HG02970 (cell line): ENCODE measurements around the gene RAB6A.
"Not testable (repeated sequence)": the region's sequence is repeated elsewhere in the genome, so short reads cannot be mapped to it uniquely, and the experiment has no call there.

Experiments used
- ATAC-seq: cut with Tn5 transposase; IDR thresholded peaks from one replicate; pipeline ENCODE4 v1.9.1; 2021; ENCODE audit warnings: mild to moderate bottlenecking, moderate library complexity, moderate number of reproducible peaks; ENCODE audit not compliant: unreplicated experiment, low FRiP score

RAB6A gene

DNA sequence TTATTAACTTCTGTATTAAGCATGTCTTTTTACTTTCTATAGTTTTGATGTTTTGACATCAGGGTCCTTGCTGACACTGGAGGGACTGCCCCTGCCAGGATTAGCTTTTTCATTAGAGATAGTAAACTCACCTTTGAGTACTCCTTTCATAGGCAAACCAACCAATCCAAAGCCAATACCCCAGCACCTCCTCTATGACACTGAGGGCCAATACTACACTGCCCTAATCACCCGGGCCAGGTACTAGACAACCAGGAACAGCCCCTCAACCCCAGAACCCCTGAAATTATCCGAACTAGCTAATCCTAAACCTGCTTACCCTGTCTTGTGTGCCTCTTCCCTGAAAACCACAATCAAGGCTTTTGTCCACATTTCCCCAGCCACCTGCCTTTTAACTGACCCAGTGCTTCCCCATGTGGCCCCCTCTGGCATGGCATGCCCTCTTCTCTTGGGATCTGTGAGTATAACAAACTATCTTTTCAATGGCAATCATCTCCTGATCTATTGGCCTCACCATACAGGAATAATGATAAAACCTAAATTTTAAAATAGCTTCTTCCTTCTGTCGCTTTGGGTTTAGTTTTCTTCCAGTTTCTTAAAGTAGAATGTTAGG is 31.2 kb downstream of the RAB6A start:
- ATAC-seq, result no peak

DNA sequence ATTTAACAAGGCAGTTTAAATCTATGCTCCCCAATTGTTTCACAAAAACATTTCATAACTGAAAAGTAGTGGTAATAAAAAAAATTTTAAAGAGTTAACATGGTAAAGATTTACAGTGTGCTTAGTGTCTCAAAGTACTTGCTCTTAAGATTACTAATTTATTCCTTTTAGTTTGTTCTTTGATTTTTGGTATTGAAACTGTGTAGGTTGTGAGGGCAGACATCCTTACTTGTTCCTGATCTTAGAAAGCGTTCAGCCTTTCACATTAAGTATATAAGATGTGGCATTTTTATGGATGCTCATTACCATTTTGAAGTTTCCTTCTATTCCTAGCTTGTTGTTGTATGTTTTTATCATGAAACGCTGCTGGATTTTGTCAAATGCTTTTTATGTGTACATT is 32.9 kb downstream of the RAB6A start:
- ATAC-seq, result no peak

DNA sequence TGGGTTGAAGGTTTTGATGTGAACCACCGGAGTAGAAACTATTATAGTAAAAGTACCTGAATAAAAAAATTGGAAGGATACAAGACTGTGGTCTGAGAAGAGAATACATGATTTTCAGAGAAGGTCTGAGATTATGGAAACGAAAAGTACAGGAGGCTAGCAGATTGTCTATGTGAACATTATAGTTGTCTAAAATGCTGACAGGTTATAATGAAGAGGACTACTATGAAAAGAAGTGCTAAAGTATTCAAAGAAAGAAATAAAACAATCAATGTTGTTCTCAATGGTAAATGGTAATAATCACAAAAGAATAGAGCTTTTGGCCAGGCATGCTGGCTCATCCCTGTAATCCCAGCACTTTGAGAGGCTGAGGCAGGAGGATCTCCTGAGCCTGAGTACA is 34.0 kb downstream of the RAB6A start:
- no peak for ATAC-seq

DNA sequence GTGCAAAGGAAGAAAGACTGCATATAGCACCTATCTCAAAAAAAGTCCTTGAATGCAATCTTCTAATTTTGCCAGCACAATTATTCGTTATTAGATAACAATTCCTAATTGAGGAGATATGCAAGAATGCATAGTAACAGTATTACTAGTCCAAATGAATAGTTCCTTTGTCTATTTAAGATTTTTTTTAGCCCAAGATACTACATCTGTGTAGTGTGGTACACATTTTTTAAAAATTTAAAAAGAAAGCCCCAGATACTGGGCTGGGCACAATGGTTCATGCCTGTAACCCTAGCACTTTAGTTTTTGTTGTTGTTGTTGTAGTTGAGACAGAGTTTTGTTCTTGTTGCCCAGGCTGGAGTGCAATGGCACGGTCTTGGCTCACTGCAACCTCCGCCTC is 43.7 kb downstream of the RAB6A start:
- no peak for ATAC-seq

DNA sequence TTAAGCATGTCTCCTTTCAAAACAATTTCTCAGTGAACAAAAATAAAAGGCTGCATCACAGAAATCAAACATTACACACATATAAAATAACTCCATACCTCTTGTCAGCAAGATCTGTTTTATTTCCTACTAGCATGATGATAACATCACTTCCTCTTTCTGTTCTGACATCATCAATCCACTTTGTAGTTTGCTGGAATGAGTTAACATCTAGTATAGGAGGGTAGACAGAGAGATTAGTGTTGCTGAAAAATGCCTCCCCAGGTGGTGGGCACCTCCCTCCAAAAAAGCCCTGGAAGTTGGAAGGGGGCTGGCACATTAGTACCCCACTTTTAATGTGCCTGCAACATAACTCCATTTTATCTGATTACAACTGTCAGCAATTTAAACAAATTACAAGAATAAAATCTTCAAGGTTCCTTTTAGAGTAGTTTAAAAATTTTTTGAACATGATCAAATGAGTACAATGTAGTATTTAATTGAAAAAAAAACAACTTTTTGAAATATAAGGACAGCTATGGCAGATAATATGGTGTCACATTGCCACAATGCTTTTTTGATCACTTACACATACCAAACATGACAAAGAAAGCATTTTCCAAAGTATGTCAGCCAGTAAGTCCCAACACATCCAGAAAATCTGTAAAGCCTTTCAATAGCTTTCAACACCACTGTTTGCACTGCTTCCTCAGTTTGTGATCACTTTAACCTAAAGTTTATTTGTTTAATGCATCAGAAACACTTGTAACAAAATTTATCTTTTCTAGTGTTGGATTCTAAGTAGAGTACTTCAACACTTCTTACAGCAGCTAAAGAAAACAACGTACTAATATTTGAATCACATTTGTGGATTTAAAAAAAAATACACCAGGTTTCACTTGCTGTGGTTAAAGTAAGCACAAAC is 44.5 kb downstream of the RAB6A start:
- ATAC-seq, result no peak

DNA sequence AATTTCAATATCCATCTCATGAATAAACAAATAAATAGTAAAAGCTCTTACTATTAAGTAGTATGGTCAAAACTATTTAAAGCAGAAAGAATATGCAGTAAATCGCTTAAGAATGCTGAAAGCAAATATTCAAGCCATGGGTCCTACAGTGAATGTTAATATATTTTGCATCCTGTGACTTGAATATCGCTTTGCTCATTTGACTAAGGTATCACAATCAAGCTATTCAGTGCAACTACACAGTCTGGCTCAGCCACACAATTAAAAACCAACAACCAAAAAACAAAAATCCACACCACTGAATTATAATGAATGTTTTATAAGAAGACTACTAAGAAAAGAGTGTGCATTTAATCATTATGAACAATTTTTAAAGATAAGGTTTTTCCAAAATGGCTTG is 45.3 kb downstream of the RAB6A start:
- ATAC-seq, result no peak

DNA sequence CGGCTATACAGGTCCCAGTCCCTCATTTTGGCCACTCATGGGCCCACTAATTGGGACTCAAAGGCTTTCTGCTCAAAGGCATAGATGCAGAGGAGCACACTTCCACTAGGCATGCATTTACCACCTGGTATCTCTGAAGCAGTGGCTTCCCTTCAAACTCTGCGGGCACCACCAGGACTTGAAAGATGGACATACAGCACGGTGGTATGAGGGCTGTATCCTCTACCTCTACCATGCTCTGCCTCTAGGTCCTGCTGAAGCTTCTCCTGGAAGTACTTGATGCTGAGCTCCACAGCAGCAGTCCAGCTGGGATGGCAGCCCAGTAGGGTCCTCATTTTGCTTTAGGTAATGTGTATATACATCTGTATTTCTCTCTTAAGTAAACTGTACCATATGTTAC is 49.9 kb downstream of the RAB6A start:
- ATAC-seq, result no peak

DNA sequence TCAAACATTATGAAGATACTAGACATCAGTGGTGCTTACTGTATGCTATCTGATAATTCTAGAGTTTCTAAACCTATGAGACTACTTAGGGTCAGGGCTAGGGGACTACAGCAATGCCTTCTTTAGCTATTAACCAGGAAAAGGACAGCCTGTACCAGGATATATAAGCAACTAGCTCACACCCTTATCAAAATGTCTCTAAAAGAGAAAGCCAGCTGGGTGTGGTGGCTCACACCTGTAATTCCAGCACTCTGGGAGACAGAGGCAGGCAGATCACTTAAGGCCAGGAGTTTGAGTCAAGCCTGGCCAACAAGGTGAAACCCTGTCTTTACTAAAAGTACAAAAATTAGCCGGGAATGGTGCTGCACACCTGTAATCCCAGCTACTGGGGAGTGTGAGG is 55.8 kb downstream of the RAB6A start:
- no peak for ATAC-seq

DNA sequence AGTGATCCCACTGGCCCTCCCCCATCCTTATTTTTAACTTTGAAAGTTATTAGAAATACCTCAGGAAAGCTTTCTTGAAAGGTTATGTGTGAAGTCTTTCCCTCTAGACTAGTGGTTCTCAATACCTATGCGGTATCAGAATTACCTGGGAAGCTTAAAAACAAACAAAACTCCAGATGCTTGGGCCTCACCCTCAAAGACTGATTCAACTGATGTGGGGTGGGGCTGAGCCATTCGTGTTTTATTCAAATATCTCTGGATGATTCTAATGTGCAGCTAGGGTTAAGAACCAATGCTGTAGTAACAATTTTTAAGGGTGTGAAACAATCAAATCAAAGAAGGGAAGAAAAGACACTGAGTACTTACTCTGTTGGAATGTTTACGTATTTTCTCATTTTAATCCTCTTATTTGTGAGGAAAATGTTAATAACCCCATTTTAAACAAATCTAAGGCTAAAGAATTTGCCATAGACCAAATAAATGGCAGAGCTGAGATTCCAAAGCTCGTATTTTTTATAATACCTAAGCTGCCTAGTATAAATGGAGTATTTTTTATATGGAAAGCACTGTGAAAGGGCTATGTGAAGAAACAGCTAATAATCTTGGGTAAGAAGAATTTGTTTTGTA is 66.9 kb downstream of the RAB6A start:
- no peak for ATAC-seq

DNA sequence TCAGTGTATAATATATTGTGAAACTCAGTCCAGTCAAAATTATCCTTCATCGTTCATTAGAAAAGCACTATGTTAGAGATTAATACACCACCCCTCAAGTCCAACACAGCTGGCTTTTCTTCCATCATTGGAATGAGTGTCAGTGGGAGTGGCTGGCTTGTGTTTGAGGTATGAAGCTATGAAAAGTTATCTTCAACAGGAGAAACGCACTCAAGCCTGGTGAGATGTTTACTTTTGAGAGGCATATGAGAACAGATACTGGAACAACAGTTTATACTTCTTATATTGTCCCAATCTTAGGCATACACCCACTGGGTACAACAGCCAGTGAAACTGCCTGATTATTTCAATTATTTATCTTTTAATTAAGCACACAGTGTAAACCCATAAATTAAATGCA is 80.2 kb downstream of the RAB6A start:
- no peak for ATAC-seq

DNA sequence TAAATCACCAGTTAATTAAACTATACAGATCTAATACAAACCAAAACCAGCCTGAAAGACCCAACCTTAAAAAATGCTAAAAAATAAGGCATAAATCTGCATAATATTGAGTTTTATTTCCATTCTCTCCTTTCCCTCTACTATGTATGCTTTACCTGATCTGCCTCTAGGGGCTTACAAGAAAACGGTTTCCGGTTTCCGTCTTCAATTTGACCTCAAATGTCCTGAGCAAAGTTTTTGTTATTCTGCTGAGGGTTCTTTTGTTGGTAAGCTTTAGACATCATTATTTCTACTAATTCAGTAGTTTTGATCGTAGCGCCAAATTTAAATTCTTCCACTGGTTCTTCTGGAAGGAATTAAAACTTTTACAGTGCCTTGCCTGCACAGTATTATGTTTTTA is 84.3 kb downstream of the RAB6A start:
- ATAC-seq, result not testable (repeated sequence)

DNA sequence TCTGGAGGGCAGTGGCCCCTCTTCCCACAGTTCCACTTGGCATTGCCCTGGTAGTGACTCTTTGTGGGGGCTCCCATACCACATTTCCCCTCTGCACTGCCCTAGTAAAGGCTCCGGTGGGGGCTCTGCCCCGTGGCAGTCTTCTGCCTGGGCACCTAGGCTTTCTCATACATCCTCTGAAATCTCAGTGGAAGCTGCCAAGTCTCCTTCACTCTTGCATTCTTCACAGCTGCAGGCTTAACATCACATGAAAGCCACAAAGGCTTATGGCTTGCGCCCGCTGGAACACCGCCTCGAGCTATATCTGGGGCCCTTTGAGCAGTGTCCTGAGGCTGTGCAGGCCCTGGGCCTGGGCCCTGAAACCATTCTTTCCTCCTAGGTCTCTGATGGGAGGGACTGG is 89.2 kb downstream of the RAB6A start:
- no peak for ATAC-seq

DNA sequence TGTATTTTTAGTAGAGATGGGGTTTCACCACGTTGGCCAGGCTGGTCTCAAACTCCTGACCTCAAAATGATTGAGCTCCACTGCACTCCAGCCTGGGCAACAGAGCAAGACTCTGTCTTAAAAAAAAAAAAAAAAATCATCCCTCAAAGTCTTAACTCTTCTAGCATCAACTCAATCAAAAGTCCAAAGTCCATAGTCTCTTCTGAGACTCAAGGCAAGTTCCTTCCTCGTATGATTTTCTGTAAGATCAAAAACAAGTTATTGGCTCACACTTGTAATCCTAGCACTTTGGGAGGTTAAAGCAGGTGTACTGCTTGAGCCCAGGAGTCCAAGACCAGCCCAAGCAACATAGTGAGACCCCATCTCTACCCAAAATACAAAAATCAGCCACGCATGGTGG is 90.1 kb downstream of the RAB6A start:
- ATAC-seq, result no peak

DNA sequence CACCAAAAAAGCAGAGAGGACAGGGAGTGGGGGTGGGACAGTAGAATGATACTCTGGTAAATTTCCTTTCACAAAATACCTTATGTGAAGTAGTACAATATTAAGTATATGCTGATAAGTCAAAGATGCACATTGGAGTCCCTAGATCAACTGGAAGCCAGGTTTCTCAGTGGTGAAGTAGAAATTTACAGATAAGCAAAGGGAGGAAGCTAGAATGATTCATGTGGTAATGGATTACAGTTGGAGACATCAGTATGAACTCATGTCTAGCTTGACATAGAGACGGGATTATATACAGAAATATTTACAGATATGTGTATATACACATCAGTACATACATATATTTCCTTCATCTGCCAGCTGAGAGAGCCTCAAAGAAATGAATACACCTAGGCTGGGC is 93.0 kb downstream of the RAB6A start:
- ATAC-seq, result no peak

DNA sequence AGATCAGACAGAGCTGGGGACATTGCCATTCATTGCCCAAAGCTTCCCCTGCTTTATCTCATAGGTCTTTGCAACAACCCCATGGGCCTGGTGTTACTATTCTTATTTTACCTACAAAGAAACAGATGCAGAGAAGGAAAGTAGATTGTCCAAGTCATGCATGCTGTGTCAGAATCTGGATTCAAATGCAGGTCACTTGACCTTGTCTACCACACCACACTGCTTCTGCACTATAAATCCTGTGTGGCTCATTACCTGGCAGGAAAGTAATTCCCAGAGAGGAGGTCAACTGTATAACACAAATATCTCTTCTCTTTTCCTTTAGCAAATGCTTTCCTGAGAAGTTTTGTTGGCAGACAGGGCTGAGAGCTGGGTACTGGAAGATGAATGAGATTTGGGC is 96.0 kb downstream of the RAB6A start:
- ATAC-seq, result no peak

DNA sequence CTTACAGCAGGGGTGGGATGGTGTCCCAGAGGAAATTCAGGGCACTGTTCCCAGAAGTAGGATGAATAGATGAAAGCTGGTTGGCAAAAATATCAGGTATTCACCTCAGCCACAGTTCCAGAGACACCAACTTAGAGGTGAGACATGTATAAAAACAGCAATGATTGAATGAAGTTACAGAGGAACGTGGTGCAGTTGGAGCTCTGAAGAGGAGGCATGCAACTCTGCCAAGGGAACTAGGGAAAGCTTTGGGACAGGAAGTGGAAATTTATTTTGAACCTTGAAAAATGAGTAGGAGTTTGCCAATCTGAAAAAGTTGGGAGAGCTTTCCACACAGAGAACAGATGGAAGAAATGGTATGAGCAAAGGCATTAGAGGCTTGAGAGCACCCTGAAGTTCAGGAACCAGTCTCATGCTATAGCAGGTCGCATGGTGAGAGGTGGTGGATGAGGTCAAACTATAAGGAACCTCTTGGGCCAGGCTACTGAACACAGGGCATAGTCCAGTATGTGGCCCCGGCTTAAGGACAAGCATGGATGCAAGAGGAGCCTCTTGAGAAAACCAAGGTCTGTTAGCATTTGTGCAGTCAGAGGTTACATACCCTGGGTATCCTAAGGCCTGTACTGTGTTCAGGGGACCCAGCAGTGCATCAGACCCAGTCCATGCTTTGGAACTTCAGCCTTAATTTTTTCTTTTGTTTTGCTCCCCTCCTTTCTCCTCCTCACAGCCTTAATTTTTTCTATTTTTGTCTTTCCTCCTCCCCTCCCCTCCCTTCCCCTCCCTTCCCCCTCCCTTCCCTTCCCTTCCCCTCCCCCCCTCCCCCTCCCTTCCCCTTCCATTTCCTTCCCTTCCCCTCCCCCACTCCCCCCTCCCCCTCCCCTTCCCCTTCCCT is 97.0 kb downstream of the RAB6A start:
- ATAC-seq, result no peak

DNA sequence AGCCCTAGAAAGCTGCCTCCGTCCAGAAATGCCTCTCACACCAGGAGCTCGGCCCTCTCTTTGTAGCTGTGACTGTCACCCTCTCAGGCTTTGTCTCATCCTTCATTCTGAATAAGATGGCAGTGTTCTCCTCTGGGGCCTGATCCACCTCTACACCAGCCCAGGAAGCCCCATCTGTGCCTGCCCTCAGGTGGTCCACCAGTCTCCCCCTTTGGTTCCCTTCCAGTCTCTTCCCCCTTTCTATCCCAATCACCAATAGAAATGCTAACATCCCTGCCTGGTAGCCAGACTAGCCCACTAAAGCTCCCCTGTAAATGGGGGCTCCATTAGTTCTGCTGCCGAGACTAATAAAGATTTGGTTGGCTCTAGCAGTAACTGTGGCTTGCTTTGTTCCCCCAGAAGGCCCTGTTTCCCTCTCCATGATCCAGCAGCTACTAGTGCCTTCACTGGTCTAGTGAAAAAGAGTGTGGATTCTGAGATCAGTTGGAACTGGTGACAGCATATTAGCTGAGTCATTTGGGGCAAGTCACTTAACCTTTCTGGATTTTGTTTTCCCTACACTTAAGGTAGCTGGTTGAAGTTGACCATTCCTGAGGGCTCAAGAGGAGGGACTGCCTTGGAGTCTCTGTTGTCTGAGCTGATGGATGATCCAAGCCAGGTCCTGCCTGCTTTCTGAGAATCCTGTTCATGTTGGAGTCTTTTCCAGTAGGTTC is 98.3 kb downstream of the RAB6A start:
- no peak for ATAC-seq

DNA sequence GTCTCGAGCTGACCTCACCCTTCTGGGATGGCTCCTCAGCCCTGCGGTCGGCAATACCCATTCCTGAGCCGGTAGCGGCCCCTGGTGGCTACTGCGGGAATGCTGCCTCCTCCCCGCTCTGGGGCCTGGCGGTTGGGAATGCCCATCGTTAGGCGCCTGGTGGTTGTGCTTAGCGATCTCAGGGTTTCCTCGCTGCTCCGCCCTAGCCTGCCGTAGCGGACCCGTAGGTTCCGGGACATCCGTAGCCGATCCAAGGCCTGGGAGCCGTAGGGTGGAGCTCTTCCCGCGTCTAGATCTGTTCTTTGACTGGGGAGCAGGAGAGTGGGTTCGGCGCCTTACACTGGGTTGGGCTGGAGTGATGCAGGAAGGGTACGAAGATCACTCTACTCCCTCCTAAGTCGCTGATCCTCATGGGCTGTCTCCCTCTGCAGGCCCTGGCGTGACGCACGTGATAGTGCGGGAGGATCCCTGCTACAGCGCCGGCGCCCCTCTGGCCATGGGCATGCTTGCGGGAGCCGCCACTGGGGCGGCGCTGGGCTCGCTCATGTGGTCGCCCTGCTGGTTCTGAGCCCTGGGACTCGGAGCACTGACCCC is 99.7 kb downstream of the RAB6A start:
- ATAC-seq, result no peak

DNA sequence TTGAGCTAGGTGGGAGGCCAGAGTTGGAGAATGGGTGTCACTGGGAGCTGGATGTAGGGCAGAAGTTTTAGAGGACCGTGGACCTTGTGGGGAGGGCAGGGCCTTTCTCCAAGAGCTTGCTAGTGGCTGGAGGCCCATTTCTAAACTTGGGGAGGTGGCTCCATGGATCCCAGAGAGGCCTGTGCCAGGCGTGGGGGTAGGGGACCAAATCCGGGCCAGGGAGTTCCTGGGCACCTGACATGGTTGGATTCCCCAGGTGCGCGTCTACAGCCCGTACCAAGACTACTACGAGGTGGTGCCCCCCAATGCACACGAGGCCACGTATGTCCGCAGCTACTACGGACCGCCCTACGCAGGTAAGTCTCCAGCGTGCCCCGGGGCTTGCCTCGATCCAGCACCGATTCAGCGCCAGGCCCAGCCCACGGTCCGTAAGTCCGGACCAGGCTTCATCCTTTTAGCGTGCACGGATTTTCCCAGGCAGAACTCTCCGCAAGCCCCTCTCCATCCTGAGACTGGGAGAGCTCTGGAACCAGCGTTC is 100.3 kb downstream of the RAB6A start:
- ATAC-seq, result no peak
